ENCODE data around the gene PTPRA. TPM values are rescaled to one million over a fixed set of nuclear protein-coding genes. Genes with fewer than 3 reads are reported as not detected.
"Not testable (repeated sequence)": the region's sequence is repeated elsewhere in the genome, so short reads cannot be mapped to it uniquely, and the experiment has no call there.

PTPRA gene
- total RNA-seq, 1 donor from 2014 or later = 27.9 TPM

GRCh38 chr20:2889209-2889608 is 15.9 kb downstream of the PTPRA start:
- no peak for DNase-seq

- no peak for DNase-seq
Observed at GRCh38 chr20:2889797-2890196, 16.5 kb downstream of the PTPRA start.

- DNase-seq = peak; percentile 73
Observed at GRCh38 chr20:2890742-2891141, 17.5 kb downstream of the PTPRA start.

- no peak for DNase-seq
Observed at GRCh38 chr20:2891343-2891742, 18.1 kb downstream of the PTPRA start.

GRCh38 chr20:2892376-2892775 is 19.1 kb downstream of the PTPRA start:
- DNase-seq = no peak

GRCh38 chr20:2894221-2894620 is 20.9 kb downstream of the PTPRA start:
- DNase-seq = no peak

GRCh38 chr20:2895154-2895553 is 21.9 kb downstream of the PTPRA start:
- DNase-seq = not testable (repeated sequence)

- no peak for DNase-seq
Observed at GRCh38 chr20:2899243-2899642, 26.0 kb downstream of the PTPRA start.

GRCh38 chr20:2900845-2901592 is 27.7 kb downstream of the PTPRA start:
- DNase-seq = peak; percentile 50

GRCh38 chr20:2902291-2902690 is 29.0 kb downstream of the PTPRA start:
- peak; percentile 9 for DNase-seq

- no peak for DNase-seq
Observed at GRCh38 chr20:2902818-2903217, 29.5 kb downstream of the PTPRA start.

- no peak for DNase-seq
Observed at GRCh38 chr20:2903686-2904085, 30.4 kb downstream of the PTPRA start.

- no peak for DNase-seq
Observed at GRCh38 chr20:2907519-2907918, 34.2 kb downstream of the PTPRA start.

- no peak for DNase-seq
Observed at GRCh38 chr20:2909953-2910352, 36.7 kb downstream of the PTPRA start.

- no peak for DNase-seq
Observed at GRCh38 chr20:2911200-2911599, 37.9 kb downstream of the PTPRA start.

GRCh38 chr20:2914160-2914559 is 40.9 kb downstream of the PTPRA start:
- peak; percentile 55 for DNase-seq

- no peak for DNase-seq
Observed at GRCh38 chr20:2917266-2917665, 44.0 kb downstream of the PTPRA start.

GRCh38 chr20:2918096-2919049 is 45.1 kb downstream of the PTPRA start:
- peak; percentile 25 for DNase-seq

- DNase-seq = no peak
Observed at GRCh38 chr20:2919518-2920245, 46.4 kb downstream of the PTPRA start.

- no peak for DNase-seq
Observed at GRCh38 chr20:2920473-2920872, 47.2 kb downstream of the PTPRA start.

- no peak for DNase-seq
Observed at GRCh38 chr20:2921506-2921905, 48.2 kb downstream of the PTPRA start.

GRCh38 chr20:2922957-2923356 is 49.7 kb downstream of the PTPRA start:
- DNase-seq = no peak

GRCh38 chr20:2930538-2930937 is 57.3 kb downstream of the PTPRA start:
- DNase-seq = no peak
